Fibroblast of lung (primary cell): ENCODE results near the gene MAGEB18. TPM values are rescaled to one million over a fixed set of nuclear protein-coding genes. Genes with fewer than 3 reads are reported as not detected.

Source experiments
- DNase-seq, 2 donors: peaks; one replicate each; pipeline versions ENCODE4 v3.0.0 to v3.0.0-alpha.2; 2010; ENCODE audit warnings: low read depth in 2 of 2
- H2AFZ ChIP-seq: 2 replicates; pipeline ENCODE4 v1.5.1; 2012; ENCODE audit warnings: low read length, control low read depth, inconsistent platforms
- H3K27ac ChIP-seq: 2 replicates; pipeline ENCODE4 v1.5.1; 2011; ENCODE audit warnings: low read length, control low read depth; ENCODE audit not compliant: insufficient read depth
- H3K27me3 ChIP-seq: 2 replicates; pipeline ENCODE4 v1.5.1; 2011; ENCODE audit warnings: mild to moderate bottlenecking, low read length; ENCODE audit not compliant: control insufficient read depth, insufficient read depth
- H3K36me3 ChIP-seq: 2 replicates; pipeline ENCODE4 v1.5.1; 2011; ENCODE audit warnings: low read length; ENCODE audit not compliant: control insufficient read depth, insufficient read depth
- H3K4me1 ChIP-seq: 2 replicates; pipeline ENCODE4 v1.5.1; 2011; ENCODE audit warnings: low read length; ENCODE audit not compliant: control insufficient read depth, insufficient read depth; ENCODE audit errors: extremely low read depth
- H3K4me2 ChIP-seq: 2 replicates; pipeline ENCODE4 v1.5.1; 2011; ENCODE audit warnings: low read length, control low read depth; ENCODE audit not compliant: insufficient read depth; ENCODE audit errors: extremely low read depth
- H3K4me3 ChIP-seq, 4 experiments: fragments of 200-600 bp in 1 of 4; sonication (generic) in 1 of 4; replicated peaks in 1 of 4; 2 replicates each; pipeline ENCODE4 v1.5.1; 2011 to 2016; ENCODE audit warnings: low read length in 4 of 4, low read depth in 3 of 4, mild to moderate bottlenecking in 3 of 4, control low read depth in 2 of 4, inconsistent platforms in 1 of 4, mixed read lengths in 1 of 4; ENCODE audit not compliant: insufficient read depth in 1 of 4; ENCODE audit errors: control extremely low read depth in 1 of 4
- H3K79me2 ChIP-seq: 2 replicates; pipeline ENCODE4 v1.5.1; 2012; ENCODE audit warnings: mild to moderate bottlenecking, low read length, inconsistent platforms; ENCODE audit not compliant: control insufficient read depth, insufficient read depth
- H3K9ac ChIP-seq: 2 replicates; pipeline ENCODE4 v1.5.1; 2011; ENCODE audit warnings: mild to moderate bottlenecking, low read length, control low read depth; ENCODE audit not compliant: insufficient read depth
- H3K9me3 ChIP-seq: 2 replicates; pipeline ENCODE4 v1.5.1; 2012; ENCODE audit warnings: low read depth, low read length; ENCODE audit not compliant: control insufficient read depth, insufficient read depth
- H4K20me1 ChIP-seq: 2 replicates; pipeline ENCODE4 v1.5.1; 2011; ENCODE audit warnings: low read length; ENCODE audit not compliant: control insufficient read depth, insufficient read depth; ENCODE audit errors: extremely low read depth
- CTCF ChIP-seq, 2 donors: IDR thresholded peaks in 1 of 2; conservative IDR thresholded peaks in 1 of 2; 1 replicate in 1 of 2; 2 replicates in 1 of 2; pipeline ENCODE4 v1.5.1; 2011 to 2012; ENCODE audit warnings: low read length in 2 of 2, control low read depth in 1 of 2, inconsistent platforms in 1 of 2, low read depth in 1 of 2, mild to moderate bottlenecking in 1 of 2
- EZH2 ChIP-seq: IDR thresholded peaks from 2 replicates; pipeline ENCODE4 v1.5.1; 2012; ENCODE audit warnings: low read length, control low read depth, mild to moderate bottlenecking; ENCODE audit errors: missing control alignments
- polyA plus RNA-seq, 2 donors: library from polyadenylated mRNA; depleted of rRNA in 1 of 2; stranded (reverse) in 1 of 2; unstranded in 1 of 2; fragments of >200 nt; gene quantifications; 2 replicates each; pipeline ENCODE4 v1.2.1, GENCODE V29; 2011 to 2012; ENCODE audit warnings: missing spikeins in 1 of 2
- total RNA-seq: library from RNA; depleted of rRNA; stranded (reverse); fragments of >200 nt; gene quantifications from 2 replicates; pipeline ENCODE4 v1.2.1, GENCODE V29; 2014

The MAGEB18 gene
- total and polyA plus RNA-seq, 2 donors (not counting 1 experiment from before 2014, with no cell fraction given), result not detected

GRCh38 chrX:26146024-26146423 lies 7.9 kb downstream of the MAGEB18 start:
- Histone ChIP-seq H3K79me2 (no peaks in the 10 kb centered on the region), H3K27me3 (no peaks in the 10 kb centered on the region), H3K36me3 (no peaks in the 10 kb centered on the region), H4K20me1 (no peaks in the 10 kb centered on the region), H3K4me1 (no peaks in the 10 kb centered on the region), H3K4me3 (no peak overlapping the region), H3K9me3 (no peaks in the 10 kb centered on the region), H2AFZ (no peak overlapping the region), H3K4me2 (no peak overlapping the region), H3K9ac (no peak overlapping the region), H3K27ac (no peak overlapping the region)
- TF ChIP-seq CTCF (conservative IDR thresholded peaks at IDR 0.05 in 1 of 2, IDR thresholded peaks at IDR 0.05 in 1 of 2; ENCODE audit: low read depth in 1 of 2, low read length in 2 of 2) (no peak), EZH2 (no peak)
- no peak for DNase-seq

- Histone ChIP-seq H3K27ac (no peak within 1 kb of the TSS), H3K9me3 (no peaks in the 10 kb centered on the region), H3K27me3 (no peaks in the 10 kb centered on the region), H3K4me1 (no peaks in the 10 kb centered on the region), H4K20me1 (no peaks in the 10 kb centered on the region), H2AFZ (no peak within 1 kb of the TSS), H3K9ac (no peak within 1 kb of the TSS), H3K79me2 (no peaks in the 10 kb centered on the region), H3K4me2 (no peak within 1 kb of the TSS), H3K4me3 (no peak within 1 kb of the TSS), H3K36me3 (no peaks in the 10 kb centered on the region)
- no peak for DNase-seq
- no peak for TF ChIP-seq CTCF (conservative IDR thresholded peaks at IDR 0.05 in 1 of 2, IDR thresholded peaks at IDR 0.05 in 1 of 2; ENCODE audit: low read depth in 1 of 2, low read length in 2 of 2)
- TF ChIP-seq EZH2, result no peak
Observed at GRCh38 chrX:26160301-26160700, 22.2 kb downstream of the MAGEB18 start, which contains the start of gene MAGEB6B. Gene MAGEB6B, plus strand, starts transcription at chrX:26160601. Its CDS starts 0 bp downstream, at chrX:26160601.

Other genes with a start within 250 kb of the MAGEB18 start
- not detected in 2 replicates for gene MAGEB6B, start 22.3 kb downstream of the MAGEB18 start, total RNA-seq
- not detected in 2 replicates for gene MAGEB6B, start 22.3 kb downstream of the MAGEB18 start, polyA plus RNA-seq
- gene MAGEB6, start 54.1 kb downstream of the MAGEB18 start, total RNA-seq, result not detected in 2 replicates
- gene MAGEB6, start 54.1 kb downstream of the MAGEB18 start, polyA plus RNA-seq, result not detected in 2 replicates
- not detected in 2 replicates for gene MAGEB5, start 77.8 kb downstream of the MAGEB18 start, total RNA-seq
- not detected in 2 replicates for gene MAGEB5, start 77.8 kb downstream of the MAGEB18 start, polyA plus RNA-seq